Stimulated activated CD4-positive, alpha-beta T cell treated with anti-CD3 and anti-CD28 coated beads, Interleukin-15, amount 100 ng/mL, for 24 hours (primary cell): ENCODE results near the gene CD28.
A peak's percentile ranks its signal among the peaks of the same experiment; 100 is the strongest.
"Not testable (repeated sequence)": the region's sequence is repeated elsewhere in the genome, so short reads cannot be mapped to it uniquely, and the experiment has no call there.

Experiments
- DNase-seq: peaks from one replicate; pipeline ENCODE4 v3.0.0-alpha.2; 2020

Gene CD28

GRCh38 chr2:203750346-203751068 is 44.1 kb downstream of the CD28 start:
- DNase-seq = no peak

GRCh38 chr2:203751685-203752271 is 45.3 kb downstream of the CD28 start:
- no peak for DNase-seq

- DNase-seq = no peak
Measured at GRCh38 chr2:203756161-203756560, 49.7 kb downstream of the CD28 start.

GRCh38 chr2:203758841-203759689 is 52.6 kb downstream of the CD28 start:
- DNase-seq = no peak

GRCh38 chr2:203759690-203760365 is 53.4 kb downstream of the CD28 start:
- no peak for DNase-seq

- no peak for DNase-seq
Measured at GRCh38 chr2:203761121-203761520, 54.7 kb downstream of the CD28 start.

- no peak for DNase-seq
Measured at GRCh38 chr2:203763241-203763937, 57.0 kb downstream of the CD28 start.

- DNase-seq = peak; percentile 63
Measured at GRCh38 chr2:203763938-203764664, 57.7 kb downstream of the CD28 start.

GRCh38 chr2:203772456-203773165 is 66.2 kb downstream of the CD28 start:
- no peak for DNase-seq

GRCh38 chr2:203774760-203775159 is 68.3 kb downstream of the CD28 start:
- DNase-seq = no peak

GRCh38 chr2:203775684-203776083 is 69.2 kb downstream of the CD28 start:
- no peak for DNase-seq

- no peak for DNase-seq
Measured at GRCh38 chr2:203777030-203777429, 70.6 kb downstream of the CD28 start.

- not testable (repeated sequence) for DNase-seq
Measured at GRCh38 chr2:203779477-203780073, 73.1 kb downstream of the CD28 start.

GRCh38 chr2:203780231-203780630 is 73.8 kb downstream of the CD28 start:
- DNase-seq = no peak

GRCh38 chr2:203781151-203781550 is 74.7 kb downstream of the CD28 start:
- DNase-seq = no peak

GRCh38 chr2:203782262-203782976 is 76.0 kb downstream of the CD28 start:
- DNase-seq = peak; percentile 78

- DNase-seq = no peak
Measured at GRCh38 chr2:203783496-203784203, 77.2 kb downstream of the CD28 start.

GRCh38 chr2:203784710-203785270 is 78.4 kb downstream of the CD28 start:
- DNase-seq = not testable (repeated sequence)
